Activated T-helper 1 cell treated with Interleukin-2 at 50 U/mL for 16 hours (primary cell): ENCODE data around the gene ACSL1.
"Not testable (repeated sequence)": the region's sequence is repeated elsewhere in the genome, so short reads cannot be mapped to it uniquely, and the experiment has no call there.

Experiments
- DNase-seq: peaks from one replicate; pipeline ENCODE4 v3.0.0-alpha.2; 2020; ENCODE audit warnings: low read depth

The ACSL1 gene

GRCh38 chr4:184785813-184786212 is 40.0 kb downstream of the ACSL1 start:
- no peak for DNase-seq

- DNase-seq, result no peak
These were observed 41.0 kb downstream of the ACSL1 start for GRCh38 chr4:184784628-184785257.

GRCh38 chr4:184782731-184783373 is 42.9 kb downstream of the ACSL1 start:
- DNase-seq, result no peak

- not testable (repeated sequence) for DNase-seq
These were observed 46.6 kb downstream of the ACSL1 start for GRCh38 chr4:184779160-184779559.

- DNase-seq, result no peak
These were observed 47.4 kb downstream of the ACSL1 start for GRCh38 chr4:184778325-184778724.

- no peak for DNase-seq
These were observed 48.9 kb downstream of the ACSL1 start for GRCh38 chr4:184776821-184777220.

GRCh38 chr4:184775854-184776555 is 49.8 kb downstream of the ACSL1 start:
- no peak for DNase-seq

GRCh38 chr4:184774152-184774551 is 51.6 kb downstream of the ACSL1 start:
- DNase-seq, result no peak

GRCh38 chr4:184771416-184771815 is 54.4 kb downstream of the ACSL1 start:
- DNase-seq, result no peak

- DNase-seq, result no peak
These were observed 56.5 kb downstream of the ACSL1 start for GRCh38 chr4:184769141-184769765.

GRCh38 chr4:184768296-184768695 is 57.5 kb downstream of the ACSL1 start:
- DNase-seq, result no peak

- DNase-seq, result no peak
These were observed 59.3 kb downstream of the ACSL1 start for GRCh38 chr4:184766446-184766845.

- DNase-seq, result no peak
These were observed 60.1 kb downstream of the ACSL1 start for GRCh38 chr4:184765473-184766340.

- DNase-seq, result no peak
These were observed 61.2 kb downstream of the ACSL1 start for GRCh38 chr4:184764601-184765000.

GRCh38 chr4:184763150-184763780 is 62.5 kb downstream of the ACSL1 start:
- DNase-seq, result no peak

- no peak for DNase-seq
These were observed 63.7 kb downstream of the ACSL1 start for GRCh38 chr4:184762100-184762499.

- DNase-seq, result no peak
These were observed 65.1 kb downstream of the ACSL1 start for GRCh38 chr4:184760681-184761080.

- no peak for DNase-seq
These were observed 68.0 kb downstream of the ACSL1 start for GRCh38 chr4:184757810-184758209.

GRCh38 chr4:184756399-184756798 is 69.4 kb downstream of the ACSL1 start:
- DNase-seq, result no peak

- DNase-seq, result no peak
These were observed 70.5 kb downstream of the ACSL1 start for GRCh38 chr4:184755278-184755677.

- DNase-seq, result no peak
These were observed 73.1 kb downstream of the ACSL1 start for GRCh38 chr4:184752496-184753275.
